Loucy (cell line): Measurements from ENCODE around the gene CAPN7.

Experiments
- CTCF ChIP-seq: fragments of 200-600 bp; sonication (generic); conservative IDR thresholded peaks from 2 replicates; pipeline ENCODE4 v1.5.1; 2014; ENCODE audit warnings: mild to moderate bottlenecking, antibody characterized with exemption, low read length
- EZH2phosphoT487 ChIP-seq: fragments of 200-600 bp; IDR thresholded peaks from 2 replicates; pipeline ENCODE4 v1.6.1; 2018; ENCODE audit warnings: antibody characterized with exemption, mild to moderate bottlenecking, moderate library complexity, borderline replicate concordance

DNA sequence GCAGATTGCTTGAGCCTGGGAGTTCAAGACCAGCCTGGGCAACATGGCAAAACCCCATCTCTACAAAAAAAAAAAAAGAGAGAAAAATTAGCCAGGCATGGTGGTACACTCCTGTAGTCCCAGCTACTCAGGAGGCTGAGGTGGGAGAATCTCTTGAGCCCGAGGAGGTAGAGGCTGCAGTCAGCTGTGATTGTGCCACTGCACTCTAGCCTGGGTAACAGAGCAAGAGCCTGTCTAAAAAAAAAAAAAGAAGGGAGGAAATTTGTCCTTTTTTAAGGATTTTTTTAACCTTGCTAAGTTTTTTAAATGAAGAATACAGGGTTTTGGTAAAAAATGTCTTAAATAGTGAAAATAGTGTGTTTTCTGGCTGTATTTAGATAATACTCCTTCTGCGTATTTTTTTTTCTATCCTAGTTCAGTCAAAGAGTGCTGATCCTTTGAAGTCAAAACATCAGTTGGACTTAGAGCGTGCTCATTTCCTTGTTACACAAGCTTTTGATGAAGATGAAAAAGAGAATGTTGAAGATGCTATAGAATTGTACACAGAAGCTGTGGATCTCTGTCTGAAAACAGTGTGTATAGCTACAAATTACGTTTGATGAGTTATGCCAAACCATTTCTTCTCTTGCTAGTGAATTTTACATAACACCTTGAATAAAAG lies 11.1 kb downstream of the CAPN7 start:
- TF ChIP-seq CTCF (no peak), EZH2phosphoT487 (no peak)
